Retina (tissue), 1 donor: Measurements from ENCODE around the gene CLP1.
"Not testable (repeated sequence)": the region's sequence is repeated elsewhere in the genome, so short reads cannot be mapped to it uniquely, and the experiment has no call there.

ENCODE experiments used
- DNase-seq: peaks from one replicate; pipeline ENCODE4 v3.0.0-alpha.2; 2016

The CLP1 gene

DNA sequence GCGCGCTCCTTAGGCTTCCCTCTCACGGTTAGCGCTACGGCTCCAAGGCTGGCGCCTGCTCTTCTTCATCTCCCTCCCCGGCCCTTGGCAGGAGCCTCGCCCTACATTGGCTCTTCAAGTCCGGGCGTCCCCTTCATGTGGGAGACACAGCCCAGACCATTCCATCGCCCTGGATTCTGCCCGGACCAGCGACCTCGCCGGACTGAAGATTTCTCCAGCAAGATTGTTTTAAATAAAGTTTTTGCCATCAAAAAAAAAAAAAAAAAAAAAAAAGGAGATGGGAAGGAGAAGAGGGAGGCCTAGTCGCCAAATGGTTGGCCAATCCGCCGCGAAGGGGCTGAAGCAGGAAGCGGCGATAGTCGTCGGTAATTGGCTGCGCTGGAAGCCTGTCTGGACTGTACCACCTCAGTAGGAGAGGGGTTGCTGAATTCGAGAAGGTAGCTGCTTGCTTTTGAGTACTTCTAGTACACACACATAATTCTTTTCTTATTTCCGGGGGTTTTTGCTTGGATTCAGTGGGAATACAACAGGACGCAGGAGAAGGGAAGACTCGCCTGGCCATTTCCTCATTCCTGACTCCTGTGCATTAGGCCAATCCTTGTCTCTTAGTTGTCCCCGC is 9.7 kb downstream of the CLP1 start:
- DNase-seq = peak; percentile 99

DNA sequence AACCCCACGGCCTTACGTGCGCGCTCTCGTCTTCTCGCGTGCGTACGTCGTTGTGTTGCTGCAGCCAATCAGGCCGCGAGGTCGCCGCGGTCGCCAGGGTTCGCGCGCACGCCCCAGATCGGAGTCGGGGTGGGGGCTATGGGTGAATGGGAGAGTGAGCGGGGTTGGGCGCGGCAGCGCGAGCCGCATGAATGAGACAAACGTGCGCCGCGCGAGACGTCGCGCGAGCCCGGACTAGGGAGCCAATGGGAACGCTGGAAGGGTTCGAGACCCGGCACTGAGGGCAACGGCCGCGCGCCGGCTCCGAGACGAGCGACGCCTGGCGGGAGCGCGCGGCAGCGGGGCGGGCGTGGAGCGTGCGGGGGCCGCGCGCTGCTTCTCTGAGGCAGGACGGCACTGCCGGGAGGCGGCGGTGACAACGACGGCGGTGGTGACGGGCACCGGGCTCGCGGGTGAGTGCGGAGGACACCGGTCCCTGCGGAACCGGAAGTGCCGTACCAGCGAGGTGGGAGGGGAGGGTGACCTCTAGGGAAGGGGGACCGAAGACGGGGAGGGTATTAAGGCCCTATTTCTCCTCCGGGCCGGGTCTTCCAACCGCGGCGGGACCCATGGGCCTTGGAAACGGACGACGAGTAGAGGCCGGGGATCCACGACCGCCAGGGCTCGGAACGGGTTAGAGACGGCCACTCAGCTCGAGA is 10.3 kb downstream of the CLP1 start, which contains the start of gene ZDHHC5:
TSS of gene ZDHHC5 (plus strand) at position 379 of the 698 bp plus-strand sequence. CDS start 4,977 bp downstream, outside the sequence.
- DNase-seq = peak; percentile 100

GRCh38 chr11:57668434-57668782 is 10.8 kb downstream of the CLP1 start:
- DNase-seq = no peak

- DNase-seq = no peak
Measured at GRCh38 chr11:57674251-57674650, 16.7 kb downstream of the CLP1 start.

DNA sequence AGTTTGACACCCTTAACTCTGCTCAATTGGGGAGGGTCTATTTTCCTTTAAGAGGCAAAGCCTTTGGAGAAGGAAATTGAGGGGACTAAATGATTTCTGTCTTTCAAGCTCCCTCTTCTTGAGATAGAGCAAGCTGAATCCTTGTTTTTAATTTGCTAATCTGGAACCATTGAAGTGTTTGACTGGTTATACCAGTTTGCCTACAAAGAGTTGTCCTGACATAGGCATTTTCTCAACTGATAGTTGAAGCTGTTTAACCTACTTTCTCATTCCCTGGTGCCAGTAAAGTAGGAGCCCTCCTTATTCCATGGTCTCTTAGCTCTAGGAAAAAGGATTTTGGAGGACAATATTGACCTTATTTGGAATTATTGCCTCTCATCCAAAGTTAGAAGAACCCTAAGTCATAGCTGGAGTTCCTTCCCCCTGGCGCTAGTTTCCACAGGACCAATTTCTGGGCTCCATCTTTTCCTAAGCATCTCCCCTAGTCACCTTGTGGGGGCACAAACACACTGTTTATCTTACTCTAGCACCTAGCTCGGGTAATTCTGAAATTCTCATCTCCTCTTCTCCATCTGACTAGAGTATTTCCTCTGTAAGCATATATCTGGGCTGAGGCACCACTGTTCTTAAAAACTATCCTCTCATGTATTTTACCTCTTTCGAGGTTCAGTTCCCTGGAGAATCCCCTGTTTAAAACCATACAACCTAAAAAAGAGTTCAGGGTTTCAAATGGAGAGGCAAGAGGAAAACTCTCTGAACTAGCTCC is 17.8 kb downstream of the CLP1 start:
- no peak for DNase-seq

DNA sequence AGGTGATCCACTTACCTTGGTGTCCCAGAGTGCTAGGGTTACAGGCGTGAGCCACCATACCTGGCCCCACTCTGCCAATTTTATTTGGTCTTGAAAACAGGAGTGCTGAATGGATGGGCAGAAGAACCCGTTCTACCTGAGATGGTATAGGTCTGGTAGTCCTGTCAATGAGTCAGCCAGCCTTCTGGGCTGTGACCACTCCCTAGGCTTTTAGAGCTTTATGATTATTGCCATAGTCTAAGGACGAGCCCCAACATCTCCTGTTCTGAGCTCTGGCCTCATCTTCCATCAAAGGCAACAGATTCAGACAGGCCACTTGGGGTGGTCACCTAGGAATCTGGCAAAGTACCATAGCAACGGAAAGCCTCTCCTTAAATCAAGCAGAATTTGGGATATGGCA is 21.8 kb downstream of the CLP1 start:
- DNase-seq = no peak

DNA sequence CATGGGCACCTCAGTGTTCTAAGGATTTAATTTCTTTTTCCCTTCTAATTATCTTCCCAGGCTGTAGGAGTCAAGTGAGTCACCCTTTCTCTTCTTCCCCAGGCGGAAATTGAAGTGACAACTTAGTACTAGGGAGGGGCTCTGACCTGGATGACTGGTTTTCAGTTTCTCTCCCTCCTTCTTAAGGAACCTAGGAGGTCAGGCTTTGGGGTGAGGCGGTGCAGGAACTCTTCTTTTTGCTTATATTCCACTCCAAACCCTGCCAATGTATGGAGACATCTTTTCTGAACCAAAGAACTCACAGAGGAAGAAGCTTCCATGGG is 23.0 kb downstream of the CLP1 start:
- DNase-seq = no peak

DNA sequence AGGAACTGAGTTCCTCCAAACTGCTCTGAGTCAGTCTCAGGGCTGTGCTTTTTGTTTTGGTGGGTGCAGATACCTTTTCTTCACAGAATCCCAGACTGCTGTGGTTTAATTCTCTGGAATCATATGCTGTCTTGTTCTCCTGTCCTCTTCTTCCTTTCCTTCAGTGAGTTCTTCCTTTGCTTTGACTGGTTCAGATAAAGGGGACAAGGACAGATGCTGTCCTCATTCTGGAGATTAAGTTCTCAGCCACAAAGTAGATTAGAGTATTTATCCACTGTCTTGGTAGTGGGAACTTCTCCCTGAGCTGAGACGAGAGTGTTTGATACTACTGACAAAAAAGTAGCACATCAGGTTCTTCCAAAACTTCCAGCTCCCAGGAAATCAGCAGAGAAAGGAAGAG is 23.6 kb downstream of the CLP1 start:
- no peak for DNase-seq

- DNase-seq = not testable (repeated sequence)
Measured at GRCh38 chr11:57690474-57690873, 32.9 kb downstream of the CLP1 start.

GRCh38 chr11:57698843-57699365 is 41.3 kb downstream of the CLP1 start:
- no peak for DNase-seq

- no peak for DNase-seq
Measured at GRCh38 chr11:57699813-57700212, 42.3 kb downstream of the CLP1 start.

DNA sequence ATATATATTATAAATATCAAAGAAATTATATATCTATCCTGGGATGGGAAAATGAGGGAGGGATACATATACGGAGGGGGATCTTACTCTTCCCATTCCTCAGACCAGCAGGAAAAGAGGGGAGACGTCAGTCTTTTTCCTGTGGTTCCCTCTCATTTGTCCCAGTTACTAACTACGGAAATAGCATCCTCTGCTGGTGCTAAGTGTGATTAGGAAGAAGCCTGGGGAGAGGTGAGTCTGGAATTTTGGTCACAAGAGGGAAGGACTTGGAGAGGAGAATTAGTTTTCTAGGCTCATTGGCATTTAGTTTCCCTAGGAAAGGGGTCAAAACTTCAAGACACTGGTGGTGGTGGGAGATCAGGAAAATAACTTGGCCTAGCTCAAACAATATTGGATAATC is 42.9 kb downstream of the CLP1 start:
- no peak for DNase-seq

GRCh38 chr11:57703341-57703740 is 45.8 kb downstream of the CLP1 start:
- no peak for DNase-seq

DNA sequence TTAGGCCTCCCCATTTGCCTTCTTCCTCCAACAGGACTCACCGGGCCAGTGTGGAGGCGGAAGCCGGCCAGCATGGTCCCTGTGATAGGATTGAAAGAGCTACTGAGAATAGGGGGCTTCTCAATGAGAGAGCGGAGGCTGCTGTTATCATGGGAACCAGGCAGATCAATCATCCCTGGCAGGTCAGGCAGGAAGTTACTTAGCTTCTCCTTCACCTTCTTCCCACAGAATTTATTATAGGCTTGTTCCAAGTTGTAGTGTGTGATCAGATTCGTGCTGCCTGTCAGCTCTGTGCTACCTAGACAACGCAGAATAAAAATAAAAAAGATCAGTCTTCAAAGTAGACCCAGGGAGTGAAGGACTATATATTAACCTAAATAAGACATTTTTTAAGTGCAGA is 47.4 kb downstream of the CLP1 start:
- no peak for DNase-seq

DNA sequence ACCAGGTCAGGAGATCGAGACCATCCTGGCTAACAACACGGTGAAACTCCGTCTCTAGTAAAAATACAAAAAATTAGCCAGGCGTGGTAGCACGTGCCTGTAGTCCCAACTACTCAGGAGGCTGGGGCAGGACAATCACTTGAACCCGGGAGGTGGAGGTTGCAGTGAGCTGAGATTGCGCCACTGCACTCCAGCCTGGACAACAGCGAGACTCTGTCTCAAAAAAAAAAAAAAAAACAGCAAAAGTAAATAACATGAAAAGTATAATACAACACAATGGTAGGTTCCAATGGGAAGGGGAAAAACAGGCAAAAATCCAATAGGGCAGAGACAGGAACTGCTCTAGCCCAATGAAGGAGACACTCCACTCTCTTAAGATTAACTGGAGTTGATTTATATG is 47.9 kb downstream of the CLP1 start:
- DNase-seq = not testable (repeated sequence)

GRCh38 chr11:57709802-57710367 is 52.3 kb downstream of the CLP1 start:
- no peak for DNase-seq
